ENCODE measurements around the gene ZNF48.

ZNF48 gene

DNA sequence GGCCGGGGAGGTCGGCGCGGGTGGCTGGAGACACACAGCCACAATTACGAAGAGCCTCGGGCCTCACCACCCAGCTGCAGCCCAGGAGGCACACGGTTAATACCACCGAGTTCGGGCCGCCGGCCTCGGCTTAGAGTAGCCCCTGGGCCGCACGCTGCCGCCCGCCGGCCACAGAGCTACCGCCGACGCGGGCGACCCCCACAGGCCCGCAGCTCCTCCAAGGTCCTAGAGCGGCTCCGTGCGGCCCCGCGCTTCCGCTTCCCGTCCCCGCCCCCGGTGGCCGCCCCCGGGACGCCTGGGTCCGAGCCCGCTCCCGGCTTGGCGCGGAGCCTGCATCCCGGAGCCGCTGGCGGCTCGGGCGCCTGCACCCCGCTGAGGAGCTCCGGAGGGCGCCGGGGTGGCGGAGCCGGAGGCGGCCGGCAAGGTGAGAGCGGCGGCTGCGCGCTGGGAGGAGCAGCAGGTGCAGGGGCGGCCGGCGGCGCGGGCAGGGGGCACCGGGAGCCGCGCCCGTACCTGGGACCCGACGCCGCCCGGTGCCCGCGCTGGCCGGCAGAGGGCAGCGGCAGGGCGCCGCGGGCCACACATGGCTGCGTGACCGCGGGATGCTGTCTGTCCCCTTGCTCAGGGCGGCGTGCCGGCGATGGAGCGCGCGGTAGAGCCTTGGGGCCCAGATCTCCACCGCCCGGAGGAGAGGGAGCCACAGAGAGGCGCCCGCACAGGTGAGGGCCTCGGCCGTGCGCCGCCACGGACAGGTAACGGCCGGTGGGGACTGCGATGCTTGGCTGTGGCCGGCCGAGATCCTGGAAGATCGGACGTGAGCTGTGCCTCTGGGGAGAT lies at the start of gene ZNF48:
Gene ZNF48, plus strand, starts transcription at position 266 of the 837 bp plus-strand sequence. Its CDS starts 375 bp downstream, at position 641.
- Histone ChIP-seq H3K4me1 (ENCODE audit: control insufficient read depth in 1 of 2, insufficient read depth in 2 of 2, low read length in 2 of 2) (peaks cover 6 to 36% of the 10 kb centered on the region in 2 donors), H3K27me3 (ENCODE audit: low read depth, low read length) (no peaks in the 10 kb centered on the region), H3K27ac (ENCODE audit: low read length) (peak within 1 kb of the TSS; percentile 41), H3K9me3 (ENCODE audit: control insufficient read depth in 1 of 2, low read length in 2 of 2) (no peaks in the 10 kb centered on the region), H3K36me3 (ENCODE audit: control insufficient read depth in 1 of 2, insufficient read depth in 2 of 2, low read length in 2 of 2) (peaks cover 0 to 15% of the 10 kb centered on the region in 2 donors), H3K4me3 (ENCODE audit: low read depth in 1 of 2, low read length in 2 of 2) (peak within 1 kb of the TSS; percentile 70 to 86)

GRCh38 chr16:30346286-30346685 lies 48.9 kb upstream of the ZNF48 start:
- H3K4me3 ChIP-seq (ENCODE audit: low read depth in 1 of 2, low read length in 2 of 2) = no peak overlapping the region
- H3K27me3 ChIP-seq (ENCODE audit: low read depth, low read length) = no peaks in the 10 kb centered on the region
- H3K4me1 ChIP-seq (ENCODE audit: control insufficient read depth in 1 of 2, insufficient read depth in 2 of 2, low read length in 2 of 2) = peaks cover 0 to under 1% of the 10 kb centered on the region in 2 donors

DNA sequence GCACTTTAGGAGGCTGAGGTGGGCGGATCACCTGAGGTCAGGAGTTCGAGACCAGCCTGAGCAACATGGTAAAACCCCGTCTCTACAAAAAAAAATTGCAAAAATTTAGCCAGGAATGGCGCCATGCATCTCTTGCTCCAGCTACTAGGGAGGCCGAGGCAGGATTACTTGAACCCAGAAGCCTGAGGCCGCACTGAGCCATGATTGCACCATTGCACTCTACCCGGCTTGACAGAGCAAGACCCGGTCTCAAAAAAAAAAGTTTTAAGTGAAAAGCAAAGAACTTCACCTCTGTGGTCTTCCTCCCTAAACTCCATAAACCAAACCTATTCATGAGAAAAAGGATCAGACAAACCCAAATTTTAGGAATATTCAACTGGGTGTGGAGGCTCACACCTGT lies 47.1 kb upstream of the ZNF48 start:
- Histone ChIP-seq H3K36me3 (ENCODE audit: control insufficient read depth in 1 of 2, insufficient read depth in 2 of 2, low read length in 2 of 2) (peaks cover 22 to 25% of the 10 kb centered on the region in 2 donors), H3K27me3 (ENCODE audit: low read depth, low read length) (no peaks in the 10 kb centered on the region), H3K9me3 (ENCODE audit: control insufficient read depth in 1 of 2, low read length in 2 of 2) (no peaks in the 10 kb centered on the region), H3K4me3 (ENCODE audit: low read depth in 1 of 2, low read length in 2 of 2) (no peak overlapping the region), H3K27ac (ENCODE audit: low read length) (no peak overlapping the region), H3K4me1 (ENCODE audit: control insufficient read depth in 1 of 2, insufficient read depth in 2 of 2, low read length in 2 of 2) (peaks cover 4 to 19% of the 10 kb centered on the region in 2 donors)

More at GRCh38 chr16:30346286-30346685, 48.9 kb upstream of the ZNF48 start:
- peaks cover 8 to 10% of the 10 kb centered on the region in 2 donors for H3K36me3 ChIP-seq (ENCODE audit: control insufficient read depth in 1 of 2, insufficient read depth in 2 of 2, low read length in 2 of 2)
- no peaks in the 10 kb centered on the region for H3K9me3 ChIP-seq (ENCODE audit: control insufficient read depth in 1 of 2, low read length in 2 of 2)
- no peak overlapping the region for H3K27ac ChIP-seq (ENCODE audit: low read length)

DNA sequence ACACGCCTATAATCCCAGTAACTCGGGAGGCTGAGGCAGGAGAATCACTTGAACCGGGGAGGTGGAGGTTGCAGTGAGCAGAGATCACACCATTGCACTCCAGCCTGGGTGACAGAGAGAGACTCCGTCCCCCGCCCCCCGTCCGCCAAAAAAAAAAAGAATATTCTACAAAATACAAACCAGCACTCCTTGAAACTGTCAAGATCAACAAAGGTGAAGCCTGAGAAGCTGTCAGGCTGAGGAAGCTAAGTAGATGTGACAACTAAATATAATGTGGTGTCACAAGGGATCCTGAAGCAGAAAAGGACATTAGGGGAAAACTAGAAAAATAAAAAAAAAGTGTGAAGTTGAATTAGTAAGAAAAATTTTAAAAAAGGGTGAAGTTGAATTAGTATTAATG lies 46.3 kb upstream of the ZNF48 start:
- H3K27ac ChIP-seq (ENCODE audit: low read length) = no peak overlapping the region
- H3K4me1 ChIP-seq (ENCODE audit: control insufficient read depth in 1 of 2, insufficient read depth in 2 of 2, low read length in 2 of 2) = peaks cover 7 to 27% of the 10 kb centered on the region in 2 donors
- H3K9me3 ChIP-seq (ENCODE audit: control insufficient read depth in 1 of 2, low read length in 2 of 2) = no peaks in the 10 kb centered on the region
- peaks cover 22 to 34% of the 10 kb centered on the region in 2 donors for H3K36me3 ChIP-seq (ENCODE audit: control insufficient read depth in 1 of 2, insufficient read depth in 2 of 2, low read length in 2 of 2)
- no peaks in the 10 kb centered on the region for H3K27me3 ChIP-seq (ENCODE audit: low read depth, low read length)
- H3K4me3 ChIP-seq (ENCODE audit: low read depth in 1 of 2, low read length in 2 of 2) = no peak overlapping the region

- H3K4me3 ChIP-seq (ENCODE audit: low read depth in 1 of 2, low read length in 2 of 2) = no peak overlapping the region
- no peaks in the 10 kb centered on the region for H3K27me3 ChIP-seq (ENCODE audit: low read depth, low read length)
- H3K27ac ChIP-seq (ENCODE audit: low read length) = no peak overlapping the region
- peaks cover 10 to 33% of the 10 kb centered on the region in 2 donors for H3K4me1 ChIP-seq (ENCODE audit: control insufficient read depth in 1 of 2, insufficient read depth in 2 of 2, low read length in 2 of 2)
- no peaks in the 10 kb centered on the region for H3K9me3 ChIP-seq (ENCODE audit: control insufficient read depth in 1 of 2, low read length in 2 of 2)
- peaks cover 22 to 34% of the 10 kb centered on the region in 2 donors for H3K36me3 ChIP-seq (ENCODE audit: control insufficient read depth in 1 of 2, insufficient read depth in 2 of 2, low read length in 2 of 2)
Measured at GRCh38 chr16:30349675-30350074, 45.5 kb upstream of the ZNF48 start.

- H3K36me3 ChIP-seq (ENCODE audit: control insufficient read depth in 1 of 2, insufficient read depth in 2 of 2, low read length in 2 of 2) = peaks cover 22 to 34% of the 10 kb centered on the region in 2 donors
- peaks cover 10 to 33% of the 10 kb centered on the region in 2 donors for H3K4me1 ChIP-seq (ENCODE audit: control insufficient read depth in 1 of 2, insufficient read depth in 2 of 2, low read length in 2 of 2)
- no peak overlapping the region for H3K27ac ChIP-seq (ENCODE audit: low read length)
- no peaks in the 10 kb centered on the region for H3K9me3 ChIP-seq (ENCODE audit: control insufficient read depth in 1 of 2, low read length in 2 of 2)
- no peak overlapping the region for H3K4me3 ChIP-seq (ENCODE audit: low read depth in 1 of 2, low read length in 2 of 2)
- H3K27me3 ChIP-seq (ENCODE audit: low read depth, low read length) = no peaks in the 10 kb centered on the region
Measured at GRCh38 chr16:30350134-30350871, 44.9 kb upstream of the ZNF48 start.

DNA sequence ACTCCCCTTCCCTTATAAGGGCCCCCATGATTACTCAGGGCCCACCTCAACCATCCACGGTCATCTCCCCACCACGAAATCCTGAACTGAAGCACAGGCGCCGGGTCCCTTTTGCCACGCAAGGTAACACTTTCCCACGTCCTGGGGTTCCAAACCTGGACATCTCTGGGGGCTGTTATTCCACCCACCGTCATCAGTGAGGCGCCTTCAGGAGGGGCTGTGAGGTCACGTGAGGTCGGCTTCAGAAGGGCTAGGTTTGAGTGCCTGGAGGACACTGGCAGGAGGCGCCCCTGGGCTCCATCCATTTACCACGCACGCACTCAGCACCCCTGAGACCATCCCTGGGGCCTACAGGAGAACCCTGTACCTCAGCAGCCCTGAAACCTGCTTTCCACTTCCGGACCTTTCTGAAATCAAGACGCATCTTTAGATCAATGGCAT lies 44.2 kb upstream of the ZNF48 start:
- H3K36me3 ChIP-seq (ENCODE audit: control insufficient read depth in 1 of 2, insufficient read depth in 2 of 2, low read length in 2 of 2) = peaks cover 22 to 34% of the 10 kb centered on the region in 2 donors
- H3K27ac ChIP-seq (ENCODE audit: low read length) = no peak overlapping the region
- H3K4me1 ChIP-seq (ENCODE audit: control insufficient read depth in 1 of 2, insufficient read depth in 2 of 2, low read length in 2 of 2) = peaks cover 10 to 38% of the 10 kb centered on the region in 2 donors
- H3K4me3 ChIP-seq (ENCODE audit: low read depth in 1 of 2, low read length in 2 of 2) = no peak overlapping the region
- no peaks in the 10 kb centered on the region for H3K27me3 ChIP-seq (ENCODE audit: low read depth, low read length)
- no peaks in the 10 kb centered on the region for H3K9me3 ChIP-seq (ENCODE audit: control insufficient read depth in 1 of 2, low read length in 2 of 2)

DNA sequence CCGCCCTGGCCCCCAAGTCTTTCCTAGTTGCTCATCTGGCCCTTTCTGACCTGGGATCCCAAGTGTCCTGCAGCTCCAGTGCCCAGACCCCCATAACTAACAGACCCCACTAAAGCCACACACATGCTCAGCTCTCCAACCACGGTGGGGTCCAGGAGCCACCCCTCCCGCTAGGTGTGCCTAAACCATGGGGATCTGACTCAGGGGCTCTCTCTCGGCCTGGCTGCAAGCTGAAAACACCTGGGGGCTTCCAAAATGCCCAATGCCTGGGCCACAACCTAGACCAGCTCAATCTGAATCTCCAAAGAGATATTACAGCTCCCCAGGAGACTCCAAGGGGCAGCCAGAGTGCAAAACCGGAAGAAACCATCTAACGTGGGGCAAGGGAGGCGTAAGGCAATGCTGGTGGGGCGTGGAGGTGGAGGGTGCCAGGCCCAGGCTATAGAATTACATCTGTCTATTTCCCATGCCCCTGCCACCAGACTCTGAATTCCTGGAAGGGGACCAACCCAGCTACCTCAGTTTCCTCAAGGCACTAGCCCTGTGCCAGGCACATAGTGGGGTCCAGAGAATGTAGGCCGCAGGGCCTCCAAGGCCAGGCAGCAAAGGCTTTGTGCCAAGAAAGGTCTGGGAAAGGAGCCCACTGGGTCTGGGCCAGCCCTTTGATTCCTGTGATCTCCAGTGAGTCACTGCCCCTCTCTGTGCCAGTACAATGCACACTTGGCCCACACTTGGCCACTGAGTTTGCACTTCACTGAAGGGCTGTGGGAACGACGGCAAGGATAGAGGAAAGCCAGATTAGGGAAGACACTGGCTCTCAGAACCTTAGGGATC lies 43.4 kb upstream of the ZNF48 start:
- H3K36me3 ChIP-seq (ENCODE audit: control insufficient read depth in 1 of 2, insufficient read depth in 2 of 2, low read length in 2 of 2) = peaks cover 22 to 35% of the 10 kb centered on the region in 2 donors
- H3K4me3 ChIP-seq (ENCODE audit: low read depth in 1 of 2, low read length in 2 of 2) = no peak overlapping the region
- H3K27me3 ChIP-seq (ENCODE audit: low read depth, low read length) = no peaks in the 10 kb centered on the region
- H3K4me1 ChIP-seq (ENCODE audit: control insufficient read depth in 1 of 2, insufficient read depth in 2 of 2, low read length in 2 of 2) = peaks cover 10 to 46% of the 10 kb centered on the region in 2 donors
- peak overlapping the region; percentile 70 for H3K27ac ChIP-seq (ENCODE audit: low read length)
- H3K9me3 ChIP-seq (ENCODE audit: control insufficient read depth in 1 of 2, low read length in 2 of 2) = no peaks in the 10 kb centered on the region

GRCh38 chr16:30352488-30353401 lies 42.5 kb upstream of the ZNF48 start:
- H3K27ac ChIP-seq (ENCODE audit: low read length) = peak overlapping the region; percentile 70
- no peaks in the 10 kb centered on the region for H3K9me3 ChIP-seq (ENCODE audit: control insufficient read depth in 1 of 2, low read length in 2 of 2)
- H3K36me3 ChIP-seq (ENCODE audit: control insufficient read depth in 1 of 2, insufficient read depth in 2 of 2, low read length in 2 of 2) = peaks cover 22 to 44% of the 10 kb centered on the region in 2 donors

More at GRCh38 chr16:30352488-30353401, 42.5 kb upstream of the ZNF48 start:
- peaks cover 10 to 55% of the 10 kb centered on the region in 2 donors for H3K4me1 ChIP-seq (ENCODE audit: control insufficient read depth in 1 of 2, insufficient read depth in 2 of 2, low read length in 2 of 2)
- H3K27me3 ChIP-seq (ENCODE audit: low read depth, low read length) = no peaks in the 10 kb centered on the region
- no peak overlapping the region for H3K4me3 ChIP-seq (ENCODE audit: low read depth in 1 of 2, low read length in 2 of 2)
